HG03108 (cell line): ENCODE data around the gene SECISBP2.
"Not testable (repeated sequence)": the region's sequence is repeated elsewhere in the genome, so short reads cannot be mapped to it uniquely, and the experiment has no call there.

Experiments
- ATAC-seq: cut with Tn5 transposase; IDR thresholded peaks from one replicate; pipeline ENCODE4 v1.9.1; 2021; ENCODE audit warnings: moderate library complexity; ENCODE audit not compliant: unreplicated experiment

The SECISBP2 gene

GRCh38 chr9:89318123-89319014, at the start of gene SECISBP2:
Gene SECISBP2 (plus strand): TSS chr9:89318500. CDS start chr9:89318577, 77 bp downstream.
- ATAC-seq = peak; percentile 90

- no peak for ATAC-seq
Observed at GRCh38 chr9:89273528-89274279, 44.6 kb upstream of the SECISBP2 start.

GRCh38 chr9:89274838-89275237, 43.5 kb upstream of the SECISBP2 start:
- no peak for ATAC-seq

- not testable (repeated sequence) for ATAC-seq
Observed at GRCh38 chr9:89276040-89276439, 42.3 kb upstream of the SECISBP2 start.

GRCh38 chr9:89277043-89277442, 41.3 kb upstream of the SECISBP2 start:
- ATAC-seq = no peak

GRCh38 chr9:89277454-89277853, 40.8 kb upstream of the SECISBP2 start:
- ATAC-seq = no peak

GRCh38 chr9:89278551-89278950, 39.7 kb upstream of the SECISBP2 start:
- no peak for ATAC-seq

- ATAC-seq = no peak
Observed at GRCh38 chr9:89278997-89279739, 39.1 kb upstream of the SECISBP2 start.

GRCh38 chr9:89281106-89281505, 37.2 kb upstream of the SECISBP2 start:
- ATAC-seq = no peak

- ATAC-seq = not testable (repeated sequence)
Observed at GRCh38 chr9:89282248-89282968, 35.9 kb upstream of the SECISBP2 start.

- ATAC-seq = no peak
Observed at GRCh38 chr9:89284076-89284475, 34.2 kb upstream of the SECISBP2 start.

GRCh38 chr9:89291741-89292140, 26.6 kb upstream of the SECISBP2 start:
- no peak for ATAC-seq

GRCh38 chr9:89293014-89293413, 25.3 kb upstream of the SECISBP2 start:
- no peak for ATAC-seq

- ATAC-seq = no peak
Observed at GRCh38 chr9:89295400-89295799, 22.9 kb upstream of the SECISBP2 start.

- not testable (repeated sequence) for ATAC-seq
Observed at GRCh38 chr9:89301996-89302395, 16.3 kb upstream of the SECISBP2 start.

- no peak for ATAC-seq
Observed at GRCh38 chr9:89304020-89304833, 14.1 kb upstream of the SECISBP2 start.

GRCh38 chr9:89304834-89305188, 13.5 kb upstream of the SECISBP2 start:
- no peak for ATAC-seq

- no peak for ATAC-seq
Observed at GRCh38 chr9:89305868-89306267, 12.4 kb upstream of the SECISBP2 start.

- ATAC-seq = no peak
Observed at GRCh38 chr9:89309166-89309565, 9.1 kb upstream of the SECISBP2 start.
